ENCODE data around the gene RABGGTA.

The RABGGTA gene

GRCh38 chr14:24266344-24267244 is 4.8 kb downstream of the RABGGTA start:
- ATAC-seq (ENCODE audit: low read depth) (no peak), DNase-seq (ENCODE audit: low spot score) (no peak)
- H3K27ac ChIP-seq (ENCODE audit: poor library complexity, severe bottlenecking), result peak overlapping the region; percentile 88
- no peaks in the 10 kb centered on the region for H3K27me3 ChIP-seq (ENCODE audit: insufficient read depth, poor library complexity, severe bottlenecking)
- H3K4me3 ChIP-seq (ENCODE audit: severe bottlenecking), result no peak overlapping the region
- H3K36me3 ChIP-seq (ENCODE audit: low read depth), result peaks cover 34% of the 10 kb centered on the region
- peaks cover 20% of the 10 kb centered on the region for H3K4me1 ChIP-seq (ENCODE audit: insufficient read depth, poor library complexity, severe bottlenecking)
- H3K9me3 ChIP-seq (ENCODE audit: severe bottlenecking), result no peaks in the 10 kb centered on the region
- TF ChIP-seq CTCF (IDR thresholded peaks at IDR 0.05; ENCODE audit: poor library complexity, severe bottlenecking), result no peak

- Histone ChIP-seq H3K4me3 (ENCODE audit: severe bottlenecking) (no peak overlapping the region), H3K27ac (ENCODE audit: poor library complexity, severe bottlenecking) (peak overlapping the region; percentile 88), H3K9me3 (ENCODE audit: severe bottlenecking) (no peaks in the 10 kb centered on the region), H3K4me1 (ENCODE audit: insufficient read depth, poor library complexity, severe bottlenecking) (peaks cover 23% of the 10 kb centered on the region), H3K27me3 (ENCODE audit: insufficient read depth, poor library complexity, severe bottlenecking) (no peaks in the 10 kb centered on the region), H3K36me3 (ENCODE audit: low read depth) (peaks cover 34% of the 10 kb centered on the region)
- no peak for DNase-seq (ENCODE audit: low spot score)
- peak; percentile 73 for ATAC-seq (ENCODE audit: low read depth)
- TF ChIP-seq CTCF (IDR thresholded peaks at IDR 0.05; ENCODE audit: poor library complexity, severe bottlenecking), result no peak
Measured at GRCh38 chr14:24264298-24264697, 7.1 kb downstream of the RABGGTA start.

- no peak for TF ChIP-seq CTCF (IDR thresholded peaks at IDR 0.05; ENCODE audit: poor library complexity, severe bottlenecking)
- Histone ChIP-seq H3K4me1 (ENCODE audit: insufficient read depth, poor library complexity, severe bottlenecking) (peaks cover 28% of the 10 kb centered on the region), H3K4me3 (ENCODE audit: severe bottlenecking) (no peak overlapping the region), H3K27ac (ENCODE audit: poor library complexity, severe bottlenecking) (peak overlapping the region; percentile 88), H3K9me3 (ENCODE audit: severe bottlenecking) (no peaks in the 10 kb centered on the region), H3K36me3 (ENCODE audit: low read depth) (peaks cover 31% of the 10 kb centered on the region), H3K27me3 (ENCODE audit: insufficient read depth, poor library complexity, severe bottlenecking) (no peaks in the 10 kb centered on the region)
- no peak for DNase-seq (ENCODE audit: low spot score)
- ATAC-seq (ENCODE audit: low read depth), result peak; percentile 11
Measured at GRCh38 chr14:24263848-24264247, 7.5 kb downstream of the RABGGTA start.

GRCh38 chr14:24262821-24263733 is 8.3 kb downstream of the RABGGTA start, which contains the start of gene TGM1:
Gene TGM1 (minus strand): TSS chr14:24263177. CDS start chr14:24262352, 825 bp downstream.
- H3K27me3 ChIP-seq (ENCODE audit: insufficient read depth, poor library complexity, severe bottlenecking), result no peaks in the 10 kb centered on the region
- H3K9me3 ChIP-seq (ENCODE audit: severe bottlenecking), result no peaks in the 10 kb centered on the region
- peak within 1 kb of the TSS; percentile 88 for H3K27ac ChIP-seq (ENCODE audit: poor library complexity, severe bottlenecking)
- peaks cover 29% of the 10 kb centered on the region for H3K4me1 ChIP-seq (ENCODE audit: insufficient read depth, poor library complexity, severe bottlenecking)
- ATAC-seq (ENCODE audit: low read depth) (no peak), DNase-seq (ENCODE audit: low spot score) (no peak)
- no peak for TF ChIP-seq CTCF (IDR thresholded peaks at IDR 0.05; ENCODE audit: poor library complexity, severe bottlenecking)
- H3K4me3 ChIP-seq (ENCODE audit: severe bottlenecking), result peak within 1 kb of the TSS; percentile 11
- peaks cover 36% of the 10 kb centered on the region for H3K36me3 ChIP-seq (ENCODE audit: low read depth)
